GM12878 (cell line): ENCODE results near the gene ACE. TPM values are rescaled to one million over a fixed set of nuclear protein-coding genes. Genes with fewer than 3 reads are reported as not detected.

Experiments used
- ATAC-seq: fragments of 200-7000 bp; cut with Tn5 transposase; 3 replicates; pipeline ENCODE4 v1.9.1; 2020; ENCODE audit warnings: mild to moderate bottlenecking, moderate library complexity
- BruUV-seq: library from RNA; stranded (reverse); fragments of 400-500 nt; replicated peaks from 2 replicates; lab custom pipeline; 2021; lab: Mats Ljungman, UMichigan
- CTCF ChIA-PET: fragments of 300-600 bp; sonication (Branson Sonifier 250); formaldehyde crosslinking; extraction: SDS; loops from one replicate; lab custom pipeline; 2021; ENCODE audit warnings: inconsistent platforms; lab: Yijun Ruan, JAX
- POLR2A ChIA-PET: fragments of 350-600 bp; formaldehyde crosslinking; extraction: SDS; loops from one replicate; lab custom pipeline; 2021; ENCODE audit warnings: inconsistent platforms; lab: Charles Lee
- RAD21 ChIA-PET: fragments of 300-600 bp; sonication (Branson Sonifier 250); formaldehyde crosslinking; loops from one replicate; lab custom pipeline; 2023; ENCODE audit warnings: antibody characterized with exemption; ENCODE audit not compliant: unreplicated experiment; lab: Charles Lee
- SMC1A ChIA-PET: fragments of 300-600 bp; sonication (Branson Sonifier 250); formaldehyde crosslinking; loops from one replicate; lab custom pipeline; 2023; ENCODE audit not compliant: unreplicated experiment, uncharacterized antibody; lab: Charles Lee
- DNase-seq: peaks from one replicate; pipeline ENCODE4 v3.0.0-alpha.2; 2011; ENCODE audit warnings: low read depth, low spot score
- FAIRE-seq: peaks from 3 replicates; lab custom pipeline; 2011; peaks lifted over from hg19 to GRCh38; lab: Jason Lieb, UNC
- H2AFZ ChIP-seq: 2 replicates; pipeline ENCODE4 v1.6.0; 2011; ENCODE audit warnings: low read depth, low read length, control low read depth; ENCODE audit not compliant: control insufficient read depth
- H3K27ac ChIP-seq: 2 replicates; pipeline ENCODE4 v1.5.1; 2011; ENCODE audit warnings: control low read depth; ENCODE audit not compliant: control insufficient read depth, insufficient read depth
- H3K27me3 ChIP-seq, 2 experiments: replicated peaks in 1 of 2; 2 replicates each; pipeline versions ENCODE4 v1.6.0 to v1.6.1; 2011; ENCODE audit warnings: low read length in 1 of 2; ENCODE audit not compliant: control insufficient read depth in 2 of 2, insufficient read depth in 2 of 2
- H3K36me3 ChIP-seq, 2 experiments: 2 replicates each; pipeline ENCODE4 v1.5.1; 2011; ENCODE audit warnings: low read length in 1 of 2; ENCODE audit not compliant: control insufficient read depth in 2 of 2, insufficient read depth in 2 of 2
- H3K4me1 ChIP-seq: 2 replicates; pipeline ENCODE4 v1.6.1; 2011; ENCODE audit warnings: mild to moderate bottlenecking, low read length, moderate library complexity, mixed read lengths; ENCODE audit not compliant: control insufficient read depth, insufficient read depth
- H3K4me2 ChIP-seq: 2 replicates; pipeline ENCODE4 v1.6.0; 2011; ENCODE audit warnings: control low read depth; ENCODE audit not compliant: control insufficient read depth, insufficient read depth
- H3K4me3 ChIP-seq: fragments of 200-600 bp; sonication (generic); 2 replicates; pipeline ENCODE4 v1.5.1; 2016
- H3K79me2 ChIP-seq: 2 replicates; pipeline ENCODE4 v1.6.0; 2011; ENCODE audit warnings: low read length; ENCODE audit not compliant: control insufficient read depth, insufficient read depth
- H3K9ac ChIP-seq: 2 replicates; pipeline ENCODE4 v1.8.0; 2011; ENCODE audit warnings: low read length, control low read depth, mixed read lengths; ENCODE audit not compliant: control insufficient read depth, insufficient read depth
- H3K9me3 ChIP-seq: replicated peaks from 3 replicates; pipeline ENCODE4 v1.5.1; 2011; ENCODE audit warnings: mild to moderate bottlenecking, low read length; ENCODE audit not compliant: control insufficient read depth, insufficient read depth
- H4K20me1 ChIP-seq: 2 replicates; pipeline ENCODE4 v1.6.0; 2011; ENCODE audit not compliant: control insufficient read depth, insufficient read depth
- BCL11A ChIP-seq: IDR thresholded peaks from 2 replicates; pipeline ENCODE4 v1.6.1; 2011; ENCODE audit warnings: low read depth, low read length
- CEBPB ChIP-seq, 2 experiments: fragments of 150-350 bp in 1 of 2; IDR thresholded peaks; 2 replicates each; pipeline ENCODE4 v1.6.1; 2012 to 2014; ENCODE audit warnings: low read depth in 2 of 2, low read length in 2 of 2, borderline replicate concordance in 1 of 2, inconsistent platforms in 1 of 2
- ETV6 ChIP-seq, 2 experiments: fragments of 450-650 bp in 1 of 2; IDR thresholded peaks in 1 of 2; conservative IDR thresholded peaks in 1 of 2; 2 replicates each; pipeline ENCODE4 v1.6.1; 2014; ENCODE audit warnings: antibody characterized with exemption in 1 of 2, borderline replicate concordance in 1 of 2, low read depth in 1 of 2, mild to moderate bottlenecking in 1 of 2, moderate library complexity in 1 of 2
- GATAD2B ChIP-seq: fragments of 450-650 bp; conservative IDR thresholded peaks from 2 replicates; pipeline ENCODE4 v1.6.1; 2017; ENCODE audit warnings: low read depth, mild to moderate bottlenecking, moderate library complexity
- MEF2A ChIP-seq: IDR thresholded peaks from 2 replicates; pipeline ENCODE4 v1.6.1; 2011; ENCODE audit warnings: low read depth, mild to moderate bottlenecking, low read length, moderate library complexity; ENCODE audit not compliant: insufficient read depth
- MYB ChIP-seq: fragments of 150-350 bp; IDR thresholded peaks from 2 replicates; pipeline ENCODE4 v1.6.1; 2014; ENCODE audit warnings: mild to moderate bottlenecking, low read depth, low read length, borderline replicate concordance
- NFYB ChIP-seq: IDR thresholded peaks from 2 replicates; pipeline ENCODE4 v1.6.1; 2011; ENCODE audit warnings: low read depth, mild to moderate bottlenecking, low read length, improper control_type of control experiment, moderate library complexity; ENCODE audit not compliant: insufficient read depth
- NR2C2 ChIP-seq: IDR thresholded peaks from 2 replicates; pipeline ENCODE4 v1.6.1; 2011; ENCODE audit warnings: borderline replicate concordance, low read depth; ENCODE audit not compliant: control insufficient read depth, insufficient read length
- RELB ChIP-seq: fragments of 450-650 bp; IDR thresholded peaks from 2 replicates; pipeline ENCODE4 v1.6.1; 2017; ENCODE audit warnings: low read depth, mild to moderate bottlenecking, moderate library complexity
- SMC3 ChIP-seq: IDR thresholded peaks from 2 replicates; pipeline ENCODE4 v1.6.1; 2011; ENCODE audit warnings: low read length, improper control_type of control experiment, borderline replicate concordance
- SP1 ChIP-seq: IDR thresholded peaks from one replicate; pipeline ENCODE4 v1.6.1; 2011; ENCODE audit warnings: low read depth, low read length
- SRF ChIP-seq, 2 experiments: IDR thresholded peaks; 2 replicates each; pipeline ENCODE4 v1.6.1; 2011; ENCODE audit warnings: low read depth in 2 of 2, low read length in 2 of 2, mild to moderate bottlenecking in 1 of 2, moderate library complexity in 1 of 2
- SUZ12 ChIP-seq: fragments of 200-600 bp; sonication (generic); IDR thresholded peaks from one replicate; pipeline ENCODE4 v1.6.1; 2018; ENCODE audit warnings: antibody characterized with exemption, mild to moderate bottlenecking; ENCODE audit not compliant: unreplicated experiment
- ZNF207 ChIP-seq: fragments of 450-650 bp; IDR thresholded peaks from 2 replicates; pipeline ENCODE4 v1.6.1; 2014; ENCODE audit warnings: antibody characterized with exemption, mild to moderate bottlenecking, borderline replicate concordance
- ZNF592 ChIP-seq: fragments of 450-650 bp; IDR thresholded peaks from 2 replicates; pipeline ENCODE4 v1.6.1; 2017; ENCODE audit warnings: mild to moderate bottlenecking, moderate library complexity
- ZSCAN29 ChIP-seq: fragments of 450-650 bp; IDR thresholded peaks from 2 replicates; pipeline ENCODE4 v1.6.1; 2017; ENCODE audit warnings: mild to moderate bottlenecking, moderate library complexity
- ZZZ3 ChIP-seq: IDR thresholded peaks from 2 replicates; pipeline ENCODE4 v1.6.1; 2011; ENCODE audit warnings: low read depth; ENCODE audit not compliant: control insufficient read depth, insufficient read length
- WGBS: methylation state at CpG from one replicate; pipeline ENCODE4 v1.1.6; 2016; ENCODE audit warnings: low lambda C conversion rate; ENCODE audit not compliant: insufficient replicate concordance, insufficient coverage; ENCODE audit errors: missing lambda C conversion rate; 5-methylcytosine and 5-hydroxymethylcytosine counted together
- in situ Hi-C: fragments of 300-500 bp; cut with MboI; formaldehyde crosslinking; loops from 9 replicates; pipeline ENCODE4 v1.14.3; 2018; ENCODE audit warnings: mixed read lengths
- intact Hi-C: fragments of 100-400 bp; cut with micrococcal nuclease; formaldehyde crosslinking; loops from one replicate; pipeline ENCODE4 v1.14.2; 2022; ENCODE audit not compliant: unreplicated experiment
- polyA plus RNA-seq, 11 experiments: library from polyadenylated mRNA; depleted of rRNA in 4 of 11; unstranded in 6 of 11; stranded (reverse) in 5 of 11; fragments of >200 nt; fragmentation: Nextera tagmentation in 4 of 11; fragmentation: Illumina TruSeq in 1 of 11; extraction: Ambion mirVana in 4 of 11; extraction: Trizol in 1 of 11; gene quantifications; 1 replicate in 1 of 11; 2 replicates in 10 of 11; pipeline versions ENCODE4 v1.2.1 to v1.2.3, GENCODE V29; 2011 to 2016; ENCODE audit warnings: inconsistent platforms in 2 of 11, missing spikeins in 2 of 11, low read depth in 1 of 11
- total RNA-seq, 4 experiments: library from RNA; depleted of rRNA in 3 of 4; stranded (reverse); fragments of >200 nt in 3 of 4; fragmentation: Illumina TruSeq in 1 of 4; extraction: Trizol in 1 of 4; gene quantifications; 2 replicates each; pipeline versions ENCODE4 v1.2.1 to v1.2.3, GENCODE V29; 2013 to 2021

The ACE gene
- total and polyA plus RNA-seq, 10 of the 15 experiments (the other 5 are each of a cell fraction or from before 2014, with no cell fraction given): 0.46 TPM; not detected in 9

GRCh38 chr17:63445954-63446752 lies 30.7 kb upstream of the ACE start, which contains the start of gene CYB561:
Gene CYB561, minus strand, starts transcription at chr17:63446306. Its CDS starts 8,759 bp downstream, at chr17:63437547.
- RAD21 ChIA-PET: interaction anchor here (0.6 to 2.4 kb wide), 3 partner anchors 21 to 482 kb away, joined by 4 to 7 read pairs (median 6); no protein-coding TSS in a partner anchor
- DNase-seq: no peak
- H2AFZ ChIP-seq: peak within 1 kb of the TSS; percentile 90
- H3K27ac ChIP-seq: peak within 1 kb of the TSS; percentile 64; the same call in 1 of the 2 replicates
- WGBS: 2% methylated on average over 65 of the region's 99 CpGs
- CTCF ChIA-PET: interaction anchor here (1.1 to 7.7 kb wide), 5 partner anchors 16 to 166 kb away, joined by 6 to 43 read pairs (median 7); no protein-coding TSS in a partner anchor
- no TSS peak for BruUV-seq
- intact Hi-C loops (no loop called here), in situ Hi-C loops (loop anchor here (25.0 kb wide), 1 partner anchor 391 kb away; the partner anchor contains the start of genes FTSJ3, PSMC5 and SMARCD2)
- FAIRE-seq: no peak
- peak; percentile 87 for ATAC-seq
- H3K9me3 ChIP-seq: no peaks in the 10 kb centered on the region
- peak within 1 kb of the TSS; percentile 80 for H3K4me3 ChIP-seq
- no peaks in the 10 kb centered on the region for H3K79me2 ChIP-seq
- H3K9ac ChIP-seq: peak within 1 kb of the TSS; percentile 76
- SMC1A ChIA-PET: interaction anchor here (1.0 to 4.2 kb wide), 6 partner anchors 15 to 166 kb away, joined by 3 to 14 read pairs (median 5); no protein-coding TSS in a partner anchor
- H3K36me3 ChIP-seq: no peaks in the 10 kb centered on the region
- no peaks in the 10 kb centered on the region for H3K27me3 ChIP-seq
- no peaks in the 10 kb centered on the region for H4K20me1 ChIP-seq
- H3K4me1 ChIP-seq: peaks cover 14% of the 10 kb centered on the region
- POLR2A ChIA-PET: interaction anchor here (1.3 to 2.0 kb wide), 2 partner anchors 105 to 174 kb away, joined by 5 to 7 read pairs; partner anchors contain the start of gene DCAF7
- H3K4me2 ChIP-seq: peak within 1 kb of the TSS; percentile 95
- TF ChIP-seq SUZ12: no peak
- TF ChIP-seq MYB: no peak
- no peak for TF ChIP-seq RELB
- TF ChIP-seq SP1: no peak
- TF ChIP-seq ZNF207: peak; percentile 87
- TF ChIP-seq ETV6 (conservative IDR thresholded peaks at IDR 0.05 in 1 of 2, IDR thresholded peaks at IDR 0.05 in 1 of 2; ENCODE audit: borderline replicate concordance in 1 of 2, low read depth in 1 of 2): no peak
- TF ChIP-seq SMC3: no peak
- TF ChIP-seq MEF2A: no peak
- TF ChIP-seq NR2C2: no peak
- TF ChIP-seq GATAD2B: peak; percentile 93
- 0 out of 2 replicates have a peak, but pooled peaks have one; percentile 56 for TF ChIP-seq ZNF592
- TF ChIP-seq SRF (IDR thresholded peaks at IDR 0.05; ENCODE audit: low read depth in 2 of 2, low read length in 2 of 2): no peak
- no peak for TF ChIP-seq ZZZ3
- TF ChIP-seq ZSCAN29: no peak
- TF ChIP-seq BCL11A: no peak
- no peak for TF ChIP-seq NFYB
- TF ChIP-seq CEBPB (IDR thresholded peaks at IDR 0.05; ENCODE audit: borderline replicate concordance in 1 of 2, low read depth in 2 of 2, low read length in 2 of 2): no peak
